GM23338 (cell line): ENCODE data around the gene DPYD. TPM values are rescaled to one million over a fixed set of nuclear protein-coding genes. Genes with fewer than 3 reads are reported as not detected.

Experiments used
- ATAC-seq: fragments of 200-7000 bp; cut with Tn5 transposase; 3 replicates; pipeline ENCODE4 v1.9.1; 2020
- DNase-seq: peaks from one replicate; pipeline ENCODE4 v3.0.0-alpha.2; 2015; ENCODE audit warnings: low spot score
- H2AFZ ChIP-seq: fragments of 200-600 bp; sonication (generic); 2 replicates; pipeline ENCODE4 v1.8.0; 2016; ENCODE audit warnings: antibody characterized with exemption, mild to moderate bottlenecking, moderate library complexity
- H3F3A ChIP-seq: fragments of 200-600 bp; sonication (generic); replicated peaks from 2 replicates; pipeline ENCODE4 v1.8.0; 2017; ENCODE audit warnings: antibody characterized with exemption, mixed run types, low read depth
- H3K27ac ChIP-seq: fragments of 200-600 bp; sonication (generic); 2 replicates; pipeline ENCODE4 v1.6.1; 2016; ENCODE audit warnings: low read depth
- H3K27me3 ChIP-seq: fragments of 200-600 bp; sonication (generic); 2 replicates; pipeline ENCODE4 v1.8.0; 2016; ENCODE audit warnings: mild to moderate bottlenecking, mixed run types, moderate library complexity; ENCODE audit not compliant: insufficient read depth
- H3K36me3 ChIP-seq: fragments of 200-600 bp; sonication (generic); 2 replicates; pipeline ENCODE4 v1.8.0; 2016; ENCODE audit warnings: mild to moderate bottlenecking; ENCODE audit not compliant: insufficient read depth
- H3K4me1 ChIP-seq: fragments of 200-600 bp; sonication (generic); 2 replicates; pipeline ENCODE4 v1.8.0; 2016; ENCODE audit warnings: mild to moderate bottlenecking, moderate library complexity; ENCODE audit not compliant: insufficient read depth
- H3K4me2 ChIP-seq: fragments of 200-600 bp; sonication (generic); 2 replicates; pipeline ENCODE4 v1.7.1; 2017; ENCODE audit warnings: mixed run types
- H3K4me3 ChIP-seq: fragments of 200-600 bp; sonication (generic); 2 replicates; pipeline ENCODE4 v1.6.1; 2016; ENCODE audit warnings: mixed run types
- H3K79me2 ChIP-seq: fragments of 200-600 bp; sonication (generic); replicated peaks from 2 replicates; pipeline ENCODE4 v1.8.0; 2017; ENCODE audit warnings: mild to moderate bottlenecking; ENCODE audit not compliant: insufficient read depth
- H3K9me2 ChIP-seq: fragments of 200-600 bp; sonication (generic); 2 replicates; pipeline ENCODE4 v1.8.0; 2017; ENCODE audit not compliant: insufficient read depth
- H4K20me1 ChIP-seq: fragments of 200-600 bp; sonication (generic); replicated peaks from 2 replicates; pipeline ENCODE4 v1.8.0; 2017; ENCODE audit warnings: mild to moderate bottlenecking; ENCODE audit not compliant: insufficient read depth
- H3K27ac Mint-ChIP-seq: 2 replicates; pipeline ENCODE4 v1.8.0; 2020; ENCODE audit warnings: inconsistent platforms, mild to moderate bottlenecking, moderate library complexity, mixed read lengths
- H3K27me3 Mint-ChIP-seq: 3 replicates; pipeline ENCODE4 v1.8.0; 2022; ENCODE audit warnings: low read depth, mild to moderate bottlenecking, moderate library complexity, mixed read lengths, inconsistent platforms; ENCODE audit not compliant: insufficient read depth, poor library complexity
- H3K36me3 Mint-ChIP-seq: 3 replicates; pipeline ENCODE4 v1.8.0; 2021; ENCODE audit warnings: low read depth, mild to moderate bottlenecking, inconsistent platforms, moderate library complexity, mixed read lengths
- H3K4me1 Mint-ChIP-seq: 3 replicates; pipeline ENCODE4 v1.8.0; 2020; ENCODE audit warnings: mild to moderate bottlenecking, inconsistent platforms, mixed read lengths
- H3K4me3 Mint-ChIP-seq: 3 replicates; pipeline ENCODE4 v1.8.0; 2021; ENCODE audit warnings: moderate library complexity, mild to moderate bottlenecking, inconsistent platforms, mixed read lengths
- H3K9me3 Mint-ChIP-seq: 3 replicates; pipeline ENCODE4 v1.8.0; 2020; ENCODE audit warnings: moderate library complexity, mild to moderate bottlenecking, inconsistent platforms, mixed read lengths
- CREB1 ChIP-seq: fragments of 250-450 bp; sonication (Bioruptor Pico); IDR thresholded peaks from 2 replicates; pipeline ENCODE4 v1.5.0; 2020; ENCODE audit warnings: low read depth, mild to moderate bottlenecking, moderate library complexity
- EZH2phosphoT487 ChIP-seq: fragments of 200-600 bp; sonication (generic); IDR thresholded peaks from one replicate; pipeline ENCODE4 v1.8.1; 2018; ENCODE audit warnings: antibody characterized with exemption; ENCODE audit not compliant: unreplicated experiment
- JUNB ChIP-seq: IDR thresholded peaks from one replicate; pipeline ENCODE4 v1.6.1; 2016; ENCODE audit warnings: antibody characterized with exemption; ENCODE audit not compliant: unreplicated experiment
- NANOG ChIP-seq: IDR thresholded peaks from 2 replicates; pipeline ENCODE4 v1.6.1; 2016; ENCODE audit warnings: antibody characterized with exemption, borderline replicate concordance
- POLR2AphosphoS5 ChIP-seq: IDR thresholded peaks from 2 replicates; pipeline ENCODE4 v1.6.1; 2016; ENCODE audit warnings: antibody characterized with exemption, low read depth
- STAT1 ChIP-seq: IDR thresholded peaks from one replicate; pipeline ENCODE4 v1.6.1; 2016; ENCODE audit warnings: antibody characterized with exemption; ENCODE audit not compliant: unreplicated experiment
- ZNF114 ChIP-seq: fragments of 250-450 bp; sonication (Bioruptor Pico); IDR thresholded peaks from 2 replicates; pipeline ENCODE4 v1.5.0; 2020; ENCODE audit warnings: mild to moderate bottlenecking, moderate library complexity
- ZNF331 ChIP-seq: fragments of 250-450 bp; sonication (Bioruptor Pico); IDR thresholded peaks from 2 replicates; pipeline ENCODE4 v1.5.0; 2020; ENCODE audit warnings: low read depth, mild to moderate bottlenecking, moderate library complexity
- polyA plus RNA-seq: library from polyadenylated mRNA; unstranded; fragments of >200 nt; fragmentation: Nextera tagmentation; extraction: Ambion mirVana; gene quantifications from 2 replicates; pipeline ENCODE4 v1.2.1, GENCODE V29; 2016
- total RNA-seq: library from RNA; depleted of rRNA; stranded (reverse); fragments of >200 nt; shearing (Covaris generic); gene quantifications from 2 replicates; pipeline ENCODE4 v1.2.3, GENCODE V29; 2014
- TF ChIP-seq, protein P1 (sequence below): IDR thresholded peaks from one replicate; pipeline ENCODE4 v1.6.1; 2018; ENCODE audit warnings: antibody characterized with exemption; ENCODE audit not compliant: unreplicated experiment
- TF ChIP-seq, protein P2 (sequence below): IDR thresholded peaks from 2 replicates; pipeline ENCODE4 v1.6.1; 2016; ENCODE audit warnings: antibody characterized with exemption
- TF ChIP-seq, protein P3 (sequence below): fragments of 250-450 bp; sonication (Bioruptor Pico); IDR thresholded peaks from 2 replicates; pipeline ENCODE4 v1.5.0; 2020; ENCODE audit warnings: mild to moderate bottlenecking, moderate library complexity

DPYD gene
- total and polyA plus RNA-seq, 2 experiments from 2014 or later = 0.50 to 1.6 TPM

DNA sequence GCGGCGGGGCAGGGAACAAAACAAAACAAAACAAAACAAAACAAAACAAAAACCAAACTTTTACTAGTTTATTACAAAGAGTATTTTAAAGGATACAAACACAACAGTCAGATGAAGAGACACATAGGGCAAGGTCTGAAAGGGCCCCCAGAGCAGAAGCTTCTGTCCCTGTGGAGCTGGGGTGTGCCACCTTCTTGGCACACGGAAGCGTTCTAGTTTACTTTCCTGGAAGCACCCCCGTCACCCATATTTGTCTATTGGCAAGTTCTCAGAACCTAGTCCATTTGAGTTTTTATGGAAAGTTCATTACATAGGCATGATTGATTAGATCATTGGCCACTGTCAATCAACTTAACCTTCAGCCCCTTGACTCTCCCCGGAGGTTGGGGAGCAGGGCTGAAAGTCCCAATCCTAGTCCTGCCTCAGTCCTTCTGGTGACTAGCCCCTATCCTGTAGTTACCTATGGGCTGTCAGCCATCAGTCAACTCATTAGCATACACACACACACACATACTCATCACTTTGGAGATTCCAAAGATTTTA, 380.4 kb downstream of the DPYD start (continued):
- TF ChIP-seq, protein P1, sequence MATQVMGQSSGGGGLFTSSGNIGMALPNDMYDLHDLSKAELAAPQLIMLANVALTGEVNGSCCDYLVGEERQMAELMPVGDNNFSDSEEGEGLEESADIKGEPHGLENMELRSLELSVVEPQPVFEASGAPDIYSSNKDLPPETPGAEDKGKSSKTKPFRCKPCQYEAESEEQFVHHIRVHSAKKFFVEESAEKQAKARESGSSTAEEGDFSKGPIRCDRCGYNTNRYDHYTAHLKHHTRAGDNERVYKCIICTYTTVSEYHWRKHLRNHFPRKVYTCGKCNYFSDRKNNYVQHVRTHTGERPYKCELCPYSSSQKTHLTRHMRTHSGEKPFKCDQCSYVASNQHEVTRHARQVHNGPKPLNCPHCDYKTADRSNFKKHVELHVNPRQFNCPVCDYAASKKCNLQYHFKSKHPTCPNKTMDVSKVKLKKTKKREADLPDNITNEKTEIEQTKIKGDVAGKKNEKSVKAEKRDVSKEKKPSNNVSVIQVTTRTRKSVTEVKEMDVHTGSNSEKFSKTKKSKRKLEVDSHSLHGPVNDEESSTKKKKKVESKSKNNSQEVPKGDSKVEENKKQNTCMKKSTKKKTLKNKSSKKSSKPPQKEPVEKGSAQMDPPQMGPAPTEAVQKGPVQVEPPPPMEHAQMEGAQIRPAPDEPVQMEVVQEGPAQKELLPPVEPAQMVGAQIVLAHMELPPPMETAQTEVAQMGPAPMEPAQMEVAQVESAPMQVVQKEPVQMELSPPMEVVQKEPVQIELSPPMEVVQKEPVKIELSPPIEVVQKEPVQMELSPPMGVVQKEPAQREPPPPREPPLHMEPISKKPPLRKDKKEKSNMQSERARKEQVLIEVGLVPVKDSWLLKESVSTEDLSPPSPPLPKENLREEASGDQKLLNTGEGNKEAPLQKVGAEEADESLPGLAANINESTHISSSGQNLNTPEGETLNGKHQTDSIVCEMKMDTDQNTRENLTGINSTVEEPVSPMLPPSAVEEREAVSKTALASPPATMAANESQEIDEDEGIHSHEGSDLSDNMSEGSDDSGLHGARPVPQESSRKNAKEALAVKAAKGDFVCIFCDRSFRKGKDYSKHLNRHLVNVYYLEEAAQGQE = no peak
- TF ChIP-seq POLR2AphosphoS5 = no peak

DNA sequence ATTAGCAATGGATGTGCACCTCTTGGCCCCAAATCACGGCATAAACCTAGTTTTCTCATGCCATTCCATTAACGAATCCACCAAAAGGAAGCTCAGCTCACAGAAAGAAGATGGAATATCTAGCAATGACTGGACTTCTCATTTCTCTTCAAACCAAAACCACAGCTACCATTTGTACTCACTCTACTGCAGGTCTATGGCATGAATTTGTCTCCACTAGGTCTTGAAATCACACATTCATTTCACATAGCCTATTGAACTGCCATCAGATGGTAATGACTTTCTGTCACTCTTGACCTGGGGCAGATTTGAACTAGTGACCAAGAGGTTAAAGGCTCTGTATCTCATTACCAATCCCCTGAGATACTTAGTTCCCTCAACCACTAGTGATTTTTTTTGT, 382.7 kb downstream of the DPYD start:
- no peaks in the 10 kb centered on the region; the same call in 2 of the 3 replicates for H3K4me1 Mint-ChIP-seq
- H3K27ac ChIP-seq = no peak overlapping the region
- DNase-seq (no peak), ATAC-seq (no peak)
- no peak overlapping the region for H2AFZ ChIP-seq
- H3K4me3 Mint-ChIP-seq = no peak overlapping the region
- no peak overlapping the region for H3K4me2 ChIP-seq
- H3K9me2 ChIP-seq = no peaks in the 10 kb centered on the region
- H3F3A ChIP-seq = no peaks in the 10 kb centered on the region
- H3K4me1 ChIP-seq = peaks cover 7% of the 10 kb centered on the region; the same call in 1 of the 2 replicates
- no peaks in the 10 kb centered on the region for H4K20me1 ChIP-seq
- no peaks in the 10 kb centered on the region for H3K27me3 ChIP-seq
- no peaks in the 10 kb centered on the region for H3K36me3 Mint-ChIP-seq
- H3K9me3 Mint-ChIP-seq = no peaks in the 10 kb centered on the region
- H3K79me2 ChIP-seq = no peaks in the 10 kb centered on the region
- no peaks in the 10 kb centered on the region for H3K36me3 ChIP-seq
- no peak overlapping the region for H3K4me3 ChIP-seq
- H3K27me3 Mint-ChIP-seq = peaks cover 2% of the 10 kb centered on the region
- H3K27ac Mint-ChIP-seq = no peak overlapping the region
- TF ChIP-seq STAT1 = no peak
- TF ChIP-seq, protein P1 = no peak
- no peak for TF ChIP-seq ZNF114 (CRISPR knock-in tag)
- TF ChIP-seq EZH2phosphoT487 = no peak
- no peak for TF ChIP-seq JUNB
- TF ChIP-seq, protein P2, sequence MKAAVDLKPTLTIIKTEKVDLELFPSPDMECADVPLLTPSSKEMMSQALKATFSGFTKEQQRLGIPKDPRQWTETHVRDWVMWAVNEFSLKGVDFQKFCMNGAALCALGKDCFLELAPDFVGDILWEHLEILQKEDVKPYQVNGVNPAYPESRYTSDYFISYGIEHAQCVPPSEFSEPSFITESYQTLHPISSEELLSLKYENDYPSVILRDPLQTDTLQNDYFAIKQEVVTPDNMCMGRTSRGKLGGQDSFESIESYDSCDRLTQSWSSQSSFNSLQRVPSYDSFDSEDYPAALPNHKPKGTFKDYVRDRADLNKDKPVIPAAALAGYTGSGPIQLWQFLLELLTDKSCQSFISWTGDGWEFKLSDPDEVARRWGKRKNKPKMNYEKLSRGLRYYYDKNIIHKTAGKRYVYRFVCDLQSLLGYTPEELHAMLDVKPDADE = no peak
- TF ChIP-seq CREB1 (CRISPR knock-in tag) = no peak
- TF ChIP-seq POLR2AphosphoS5 = no peak
- TF ChIP-seq, protein P3, sequence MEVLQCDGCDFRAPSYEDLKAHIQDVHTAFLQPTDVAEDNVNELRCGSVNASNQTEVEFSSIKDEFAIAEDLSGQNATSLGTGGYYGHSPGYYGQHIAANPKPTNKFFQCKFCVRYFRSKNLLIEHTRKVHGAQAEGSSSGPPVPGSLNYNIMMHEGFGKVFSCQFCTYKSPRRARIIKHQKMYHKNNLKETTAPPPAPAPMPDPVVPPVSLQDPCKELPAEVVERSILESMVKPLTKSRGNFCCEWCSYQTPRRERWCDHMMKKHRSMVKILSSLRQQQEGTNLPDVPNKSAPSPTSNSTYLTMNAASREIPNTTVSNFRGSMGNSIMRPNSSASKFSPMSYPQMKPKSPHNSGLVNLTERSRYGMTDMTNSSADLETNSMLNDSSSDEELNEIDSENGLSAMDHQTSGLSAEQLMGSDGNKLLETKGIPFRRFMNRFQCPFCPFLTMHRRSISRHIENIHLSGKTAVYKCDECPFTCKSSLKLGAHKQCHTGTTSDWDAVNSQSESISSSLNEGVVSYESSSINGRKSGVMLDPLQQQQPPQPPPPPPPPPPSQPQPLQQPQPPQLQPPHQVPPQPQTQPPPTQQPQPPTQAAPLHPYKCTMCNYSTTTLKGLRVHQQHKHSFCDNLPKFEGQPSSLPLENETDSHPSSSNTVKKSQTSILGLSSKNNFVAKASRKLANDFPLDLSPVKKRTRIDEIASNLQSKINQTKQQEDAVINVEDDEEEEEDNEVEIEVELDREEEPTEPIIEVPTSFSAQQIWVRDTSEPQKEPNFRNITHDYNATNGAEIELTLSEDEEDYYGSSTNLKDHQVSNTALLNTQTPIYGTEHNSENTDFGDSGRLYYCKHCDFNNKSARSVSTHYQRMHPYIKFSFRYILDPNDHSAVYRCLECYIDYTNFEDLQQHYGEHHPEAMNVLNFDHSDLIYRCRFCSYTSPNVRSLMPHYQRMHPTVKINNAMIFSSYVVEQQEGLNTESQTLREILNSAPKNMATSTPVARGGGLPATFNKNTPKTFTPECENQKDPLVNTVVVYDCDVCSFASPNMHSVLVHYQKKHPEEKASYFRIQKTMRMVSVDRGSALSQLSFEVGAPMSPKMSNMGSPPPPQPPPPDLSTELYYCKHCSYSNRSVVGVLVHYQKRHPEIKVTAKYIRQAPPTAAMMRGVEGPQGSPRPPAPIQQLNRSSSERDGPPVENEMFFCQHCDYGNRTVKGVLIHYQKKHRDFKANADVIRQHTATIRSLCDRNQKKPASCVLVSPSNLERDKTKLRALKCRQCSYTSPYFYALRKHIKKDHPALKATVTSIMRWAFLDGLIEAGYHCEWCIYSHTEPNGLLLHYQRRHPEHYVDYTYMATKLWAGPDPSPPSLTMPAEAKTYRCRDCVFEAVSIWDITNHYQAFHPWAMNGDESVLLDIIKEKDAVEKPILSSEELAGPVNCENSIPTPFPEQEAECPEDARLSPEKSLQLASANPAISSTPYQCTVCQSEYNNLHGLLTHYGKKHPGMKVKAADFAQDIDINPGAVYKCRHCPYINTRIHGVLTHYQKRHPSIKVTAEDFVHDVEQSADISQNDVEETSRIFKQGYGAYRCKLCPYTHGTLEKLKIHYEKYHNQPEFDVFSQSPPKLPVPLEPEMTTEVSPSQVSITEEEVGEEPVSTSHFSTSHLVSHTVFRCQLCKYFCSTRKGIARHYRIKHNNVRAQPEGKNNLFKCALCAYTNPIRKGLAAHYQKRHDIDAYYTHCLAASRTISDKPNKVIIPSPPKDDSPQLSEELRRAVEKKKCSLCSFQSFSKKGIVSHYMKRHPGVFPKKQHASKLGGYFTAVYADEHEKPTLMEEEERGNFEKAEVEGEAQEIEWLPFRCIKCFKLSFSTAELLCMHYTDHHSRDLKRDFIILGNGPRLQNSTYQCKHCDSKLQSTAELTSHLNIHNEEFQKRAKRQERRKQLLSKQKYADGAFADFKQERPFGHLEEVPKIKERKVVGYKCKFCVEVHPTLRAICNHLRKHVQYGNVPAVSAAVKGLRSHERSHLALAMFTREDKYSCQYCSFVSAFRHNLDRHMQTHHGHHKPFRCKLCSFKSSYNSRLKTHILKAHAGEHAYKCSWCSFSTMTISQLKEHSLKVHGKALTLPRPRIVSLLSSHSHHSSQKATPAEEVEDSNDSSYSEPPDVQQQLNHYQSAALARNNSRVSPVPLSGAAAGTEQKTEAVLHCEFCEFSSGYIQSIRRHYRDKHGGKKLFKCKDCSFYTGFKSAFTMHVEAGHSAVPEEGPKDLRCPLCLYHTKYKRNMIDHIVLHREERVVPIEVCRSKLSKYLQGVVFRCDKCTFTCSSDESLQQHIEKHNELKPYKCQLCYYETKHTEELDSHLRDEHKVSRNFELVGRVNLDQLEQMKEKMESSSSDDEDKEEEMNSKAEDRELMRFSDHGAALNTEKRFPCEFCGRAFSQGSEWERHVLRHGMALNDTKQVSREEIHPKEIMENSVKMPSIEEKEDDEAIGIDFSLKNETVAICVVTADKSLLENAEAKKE = no peak
- TF ChIP-seq ZNF331 = no peak
- no peak for TF ChIP-seq NANOG
